H1 (cell line): Measurements from ENCODE around the gene UGT1A8. TPM values are rescaled to one million over a fixed set of nuclear protein-coding genes. Genes with fewer than 3 reads are reported as not detected.

Source experiments
- CTCF ChIA-PET: fragments of 300-600 bp; sonication (Branson Sonifier 250); formaldehyde crosslinking; loops from one replicate; lab custom pipeline; 2021; ENCODE audit not compliant: partially characterized antibody; lab: Charles Lee
- POLR2A ChIA-PET: fragments of 300-600 bp; sonication (Branson Sonifier 250); formaldehyde crosslinking; loops from one replicate; lab custom pipeline; 2021; ENCODE audit warnings: inconsistent platforms; ENCODE audit not compliant: partially characterized antibody; lab: Charles Lee
- DNase-seq, 2 experiments: peaks; one replicate each; pipeline versions ENCODE4 v3.0.0 to v3.0.0-alpha.2; 2010 to 2022; ENCODE audit warnings: low spot score in 2 of 2, low read depth in 1 of 2, mixed read lengths in 1 of 2
- FAIRE-seq: peaks from 2 replicates; lab custom pipeline; 2011; peaks lifted over from hg19 to GRCh38; lab: Jason Lieb, UNC
- H2AFZ ChIP-seq: 2 replicates; pipeline ENCODE4 v1.8.1; 2012; ENCODE audit warnings: low read length, inconsistent platforms
- H2AK5ac ChIP-seq: 2 replicates; pipeline ENCODE4 v1.6.1; 2013; ENCODE audit warnings: low read depth, low read length
- H2BK120ac ChIP-seq: replicated peaks from 2 replicates; pipeline ENCODE3; 2013; ENCODE audit warnings: low read depth, low read length, inconsistent platforms
- H2BK12ac ChIP-seq: 2 replicates; pipeline ENCODE4 v1.6.1; 2013; ENCODE audit warnings: low read depth, low read length
- H2BK15ac ChIP-seq: 2 replicates; pipeline ENCODE4 v1.6.1; 2013; ENCODE audit warnings: low read length
- H2BK20ac ChIP-seq: 2 replicates; pipeline ENCODE4 v1.6.1; 2013; ENCODE audit warnings: low read length
- H2BK5ac ChIP-seq: 2 replicates; pipeline ENCODE4 v1.6.1; 2013; ENCODE audit warnings: low read depth, low read length
- H3K14ac ChIP-seq: 2 replicates; pipeline ENCODE4 v1.6.1; 2013; ENCODE audit warnings: inconsistent platforms; ENCODE audit not compliant: insufficient read length
- H3K18ac ChIP-seq: 2 replicates; pipeline ENCODE4 v1.6.1; 2013; ENCODE audit warnings: low read length; ENCODE audit errors: extremely low read depth
- H3K23ac ChIP-seq: 2 replicates; pipeline ENCODE4 v1.6.1; 2013; ENCODE audit warnings: inconsistent platforms; ENCODE audit not compliant: insufficient read length
- H3K23me2 ChIP-seq: 2 replicates; pipeline ENCODE4 v1.6.1; 2013; ENCODE audit warnings: low read depth, low read length
- H3K27ac ChIP-seq: 2 replicates; pipeline ENCODE4 v1.6.1; 2011; ENCODE audit warnings: low read depth, low read length, inconsistent platforms
- H3K27me3 ChIP-seq, 4 experiments: replicated peaks in 1 of 4; 1 replicate in 1 of 4; 2 replicates in 3 of 4; pipeline versions ENCODE4 v1.6.1 to v1.8.1; 2011 to 2013; ENCODE audit warnings: low read length in 3 of 4, mild to moderate bottlenecking in 3 of 4, inconsistent platforms in 2 of 4, mixed read lengths in 2 of 4, moderate library complexity in 1 of 4; ENCODE audit not compliant: control insufficient read depth in 3 of 4, insufficient read depth in 3 of 4; ENCODE audit errors: extremely low read depth in 1 of 4
- H3K36me3 ChIP-seq, 4 experiments: 2 replicates each; pipeline versions ENCODE4 v1.6.1 to v1.8.1; 2011 to 2013; ENCODE audit warnings: mild to moderate bottlenecking in 4 of 4, low read length in 3 of 4, moderate library complexity in 2 of 4, control low read depth in 1 of 4, inconsistent platforms in 1 of 4; ENCODE audit not compliant: insufficient read depth in 4 of 4, control insufficient read depth in 2 of 4
- H3K4ac ChIP-seq: replicated peaks from 2 replicates; pipeline ENCODE3; 2013; ENCODE audit warnings: low read length, low read depth, mixed read lengths, inconsistent platforms; ENCODE audit not compliant: insufficient read length
- H3K4me1 ChIP-seq, 4 experiments: replicated peaks in 1 of 4; 1 replicate in 1 of 4; 2 replicates in 3 of 4; pipeline versions ENCODE4 v1.6.1 to v1.8.1; 2011 to 2013; ENCODE audit warnings: low read length in 3 of 4, inconsistent platforms in 2 of 4, mixed read lengths in 1 of 4; ENCODE audit not compliant: insufficient read depth in 4 of 4, control insufficient read depth in 3 of 4
- H3K4me2 ChIP-seq, 2 experiments: 2 replicates each; pipeline versions ENCODE4 v1.6.1 to v1.8.1; 2011 to 2013; ENCODE audit warnings: low read depth in 2 of 2, low read length in 2 of 2, control low read depth in 1 of 2, inconsistent platforms in 1 of 2, mild to moderate bottlenecking in 1 of 2; ENCODE audit not compliant: insufficient read depth in 1 of 2
- H3K4me3 ChIP-seq, 4 experiments: fragments of 200-600, 300-600 bp in 1 of 4; sonication (generic), shearing (Covaris generic), sonication (Bioruptor Twin) in 1 of 4; 2 replicates each; pipeline versions ENCODE4 v1.5.1 to v1.8.1; 2011 to 2016; ENCODE audit warnings: low read length in 4 of 4, low read depth in 3 of 4, control low read depth in 2 of 4, inconsistent platforms in 2 of 4, mild to moderate bottlenecking in 2 of 4, mixed read lengths in 1 of 4, moderate library complexity in 1 of 4; ENCODE audit not compliant: insufficient read depth in 2 of 4; ENCODE audit errors: extremely low read depth in 1 of 4
- H3K56ac ChIP-seq: replicated peaks from 2 replicates; pipeline ENCODE3; 2013; ENCODE audit warnings: low read depth, mild to moderate bottlenecking, mixed read lengths, low read length, inconsistent platforms; ENCODE audit not compliant: insufficient read length
- H3K79me1 ChIP-seq: 2 replicates; pipeline ENCODE4 v1.6.1; 2013; ENCODE audit warnings: low read depth, low read length, control low read depth
- H3K79me2 ChIP-seq, 2 experiments: 2 replicates each; pipeline versions ENCODE4 v1.6.1 to v1.8.1; 2012 to 2013; ENCODE audit warnings: low read length in 2 of 2, mild to moderate bottlenecking in 2 of 2, inconsistent platforms in 1 of 2; ENCODE audit not compliant: insufficient read depth in 2 of 2, control insufficient read depth in 1 of 2
- H3K9ac ChIP-seq, 4 experiments: replicated peaks in 1 of 4; 1 replicate in 1 of 4; 2 replicates in 3 of 4; pipeline versions ENCODE4 v1.6.1 to v1.8.1; 2011 to 2013; ENCODE audit warnings: low read depth in 3 of 4, low read length in 3 of 4, control low read depth in 2 of 4, mild to moderate bottlenecking in 2 of 4, moderate library complexity in 2 of 4, inconsistent platforms in 1 of 4; ENCODE audit errors: extremely low read depth in 1 of 4
- H3K9me3 ChIP-seq, 2 experiments: 2 replicates each; pipeline versions ENCODE4 v1.6.1 to v1.8.1; 2012 to 2013; ENCODE audit warnings: mild to moderate bottlenecking in 2 of 2, moderate library complexity in 2 of 2, control low read depth in 1 of 2, inconsistent platforms in 1 of 2, low read depth in 1 of 2, low read length in 1 of 2, mixed read lengths in 1 of 2; ENCODE audit not compliant: insufficient read depth in 2 of 2
- H4K20me1 ChIP-seq, 2 experiments: replicated peaks in 1 of 2; 2 replicates each; pipeline versions ENCODE3 to v1.8.1; 2011 to 2013; ENCODE audit warnings: inconsistent platforms in 2 of 2, low read length in 2 of 2, mild to moderate bottlenecking in 1 of 2; ENCODE audit not compliant: insufficient read depth in 2 of 2, control insufficient read depth in 1 of 2
- H4K5ac ChIP-seq: 2 replicates; pipeline ENCODE4 v1.6.1; 2013; ENCODE audit warnings: low read length, low read depth, mixed read lengths, inconsistent platforms; ENCODE audit not compliant: insufficient read length
- H4K8ac ChIP-seq: 2 replicates; pipeline ENCODE4 v1.8.0; 2013; ENCODE audit warnings: mild to moderate bottlenecking, moderate library complexity, low read length, inconsistent platforms; ENCODE audit not compliant: insufficient read depth; ENCODE audit errors: extremely low read depth
- H4K91ac ChIP-seq: replicated peaks from 2 replicates; pipeline ENCODE3; 2013; ENCODE audit warnings: low read length, mixed read lengths, inconsistent platforms; ENCODE audit not compliant: insufficient read length
- POLR2AphosphoS5 ChIP-seq: IDR thresholded peaks from 2 replicates; pipeline ENCODE4 v1.6.1; 2011; ENCODE audit warnings: low read depth, low read length
- RBBP5 ChIP-seq: IDR thresholded peaks from 2 replicates; pipeline ENCODE4 v1.7.1; 2012; ENCODE audit warnings: low read depth, mild to moderate bottlenecking, inconsistent platforms, low read length, moderate library complexity, borderline replicate concordance
- SIRT6 ChIP-seq: IDR thresholded peaks from one replicate; pipeline ENCODE4 v1.7.1; 2012; ENCODE audit warnings: low read length, inconsistent platforms
- SP4 ChIP-seq: IDR thresholded peaks from 2 replicates; pipeline ENCODE4 v1.6.1; 2012; ENCODE audit warnings: low read length, inconsistent platforms
- WGBS, 2 experiments: shearing (Covaris generic) in 1 of 2; methylation state at CpG; one replicate each; pipeline versions ENCODE4 v1.1.6 to v1.1.7; 2013 to 2015; ENCODE audit warnings: low lambda C conversion rate in 2 of 2, mixed read lengths in 2 of 2, inconsistent platforms in 1 of 2, low coverage in 1 of 2, missing lambda C conversion rate in 1 of 2; ENCODE audit not compliant: insufficient replicate concordance in 2 of 2, insufficient coverage in 1 of 2, insufficient read length in 1 of 2; ENCODE audit errors: extremely low coverage in 1 of 2, missing lambda C conversion rate in 1 of 2; 5-methylcytosine and 5-hydroxymethylcytosine counted together
- polyA plus RNA-seq, 7 experiments: library from polyadenylated mRNA; depleted of rRNA in 3 of 7; stranded (reverse) in 5 of 7; unstranded in 2 of 7; fragments of >200 nt in 5 of 7; fragments of 200-250 nt in 2 of 7; gene quantifications; 1 replicate in 5 of 7; 2 replicates in 1 of 7; 4 replicates in 1 of 7; pipeline versions ENCODE4 v1.2.1 to v1.2.3, GENCODE V29; 2011 to 2013; ENCODE audit warnings: missing spikeins in 2 of 7, mixed read lengths in 2 of 7
- total RNA-seq: library from RNA; stranded (reverse); fragmentation: NEBNext Ultra II Directional; extraction: Animal tissue kit (Norgen Biotek cat#: 25700); gene quantifications from 2 replicates; pipeline ENCODE4 v1.2.1, GENCODE V29; 2021

UGT1A8 gene
- total and polyA plus RNA-seq, 2 of the 8 experiments (the other 6 are each of a cell fraction or from before 2014, with no cell fraction given), result not detected

DNA sequence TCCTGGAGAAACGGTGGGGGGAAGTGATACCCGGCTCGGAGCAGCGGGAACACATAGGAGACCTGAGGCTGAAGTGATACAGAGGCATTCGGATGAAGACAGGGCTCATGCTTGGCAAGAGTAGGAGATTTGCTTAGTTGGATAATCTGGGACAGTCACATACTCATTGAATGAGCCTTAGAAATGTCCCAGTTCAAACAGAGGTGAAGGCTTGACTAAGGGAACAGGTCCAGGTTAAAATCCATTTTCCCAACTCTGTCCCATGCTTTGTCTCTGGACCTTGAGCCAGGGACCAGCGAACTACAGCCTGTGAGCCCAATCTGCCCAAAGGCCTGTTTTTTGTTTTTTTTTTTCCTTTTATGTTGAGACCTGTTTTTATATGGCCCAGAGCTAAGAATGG, 76.5 kb downstream of the UGT1A8 start:
- H2BK20ac ChIP-seq, result no peak overlapping the region
- no peak overlapping the region for H3K14ac ChIP-seq
- no peak overlapping the region for H2BK15ac ChIP-seq
- 0 out of 2 replicates have a peak overlapping the region, but pooled peaks have one; percentile 16 for H2AFZ ChIP-seq
- peaks cover 0 to 5% (median 4%) of the 10 kb centered on the region in 4 experiments; a peak in 2 of 7 replicates for H3K4me1 ChIP-seq
- peaks cover 2% of the 10 kb centered on the region; the same call in 1 of the 2 replicates for H3K23me2 ChIP-seq
- H3K4ac ChIP-seq, result no peak overlapping the region
- no peak overlapping the region for H3K56ac ChIP-seq
- no peak overlapping the region for H4K5ac ChIP-seq
- 93% methylated on average over 6 of the region's 6 CpGs; no CpG with 5 or more reads in 1 of the 2 experiments for WGBS, 2 experiments
- no peaks in the 10 kb centered on the region for H3K27me3 ChIP-seq
- no peak overlapping the region for H2AK5ac ChIP-seq
- H2BK5ac ChIP-seq, result no peak overlapping the region
- no peak overlapping the region for H3K18ac ChIP-seq
- no peaks in the 10 kb centered on the region for H3K79me2 ChIP-seq
- H2BK12ac ChIP-seq, result no peak overlapping the region
- no peak overlapping the region for H3K4me2 ChIP-seq
- CTCF ChIA-PET, result no interaction called here
- DNase-seq (no peak), FAIRE-seq (no peak)
- no peak overlapping the region for H3K4me3 ChIP-seq
- H3K9ac ChIP-seq, result no peak overlapping the region
- no peak overlapping the region for H3K23ac ChIP-seq
- H4K20me1 ChIP-seq, result no peaks in the 10 kb centered on the region
- no peak overlapping the region for H4K91ac ChIP-seq
- H2BK120ac ChIP-seq, result no peak overlapping the region
- TF ChIP-seq POLR2AphosphoS5 (no peak), RBBP5 (no peak), SP4 (no peak), SIRT6 (no peak)
- no peak overlapping the region for H3K27ac ChIP-seq
- POLR2A ChIA-PET, result no interaction called here
- H4K8ac ChIP-seq, result no peak overlapping the region
- no peaks in the 10 kb centered on the region for H3K79me1 ChIP-seq
- H3K36me3 ChIP-seq, result no peaks in the 10 kb centered on the region
- H3K9me3 ChIP-seq, result peaks cover 0 to 2% of the 10 kb centered on the region in 2 experiments; a peak in 1 of 4 replicates
